CD14-positive monocyte (primary cell): ENCODE data around the gene TCP11. TPM values are rescaled to one million over a fixed set of nuclear protein-coding genes. Genes with fewer than 3 reads are reported as not detected.

ENCODE experiments used
- DNase-seq, 3 donors: peaks; one replicate each; pipeline ENCODE4 v3.0.0-alpha.2; 2011 to 2022
- H2AFZ ChIP-seq: 2 replicates; pipeline ENCODE4 v1.6.0; 2012; ENCODE audit warnings: mild to moderate bottlenecking, low read depth, low read length, inconsistent platforms; ENCODE audit not compliant: insufficient read depth, poor library complexity, severe bottlenecking
- H3K27ac ChIP-seq, 2 donors: 1 replicate in 1 of 2; 2 replicates in 1 of 2; pipeline ENCODE4 v1.5.1; 2012 to 2013; ENCODE audit warnings: low read length in 2 of 2, control low read depth in 1 of 2, inconsistent platforms in 1 of 2, low read depth in 1 of 2, mild to moderate bottlenecking in 1 of 2
- H3K27me3 ChIP-seq, 2 donors: one replicate each; pipeline versions ENCODE4 v1.6.0 to v1.6.1; 2011 to 2013; ENCODE audit warnings: low read length in 2 of 2; ENCODE audit not compliant: control insufficient read depth in 2 of 2, insufficient read depth in 2 of 2
- H3K36me3 ChIP-seq, 2 donors: replicated peaks in 1 of 2; 1 replicate in 1 of 2; 2 replicates in 1 of 2; pipeline versions ENCODE4 v1.5.1 to v1.6.1; 2012 to 2013; ENCODE audit warnings: low read length in 2 of 2, control low read depth in 1 of 2, inconsistent platforms in 1 of 2, mild to moderate bottlenecking in 1 of 2; ENCODE audit not compliant: insufficient read depth in 2 of 2, control insufficient read depth in 1 of 2
- H3K4me1 ChIP-seq, 2 donors: 1 replicate in 1 of 2; 2 replicates in 1 of 2; pipeline versions ENCODE4 v1.5.1 to v1.6.1; 2012 to 2013; ENCODE audit warnings: low read length in 2 of 2, control low read depth in 1 of 2, inconsistent platforms in 1 of 2, mild to moderate bottlenecking in 1 of 2, moderate library complexity in 1 of 2; ENCODE audit not compliant: insufficient read depth in 2 of 2, control insufficient read depth in 1 of 2
- H3K4me2 ChIP-seq: replicated peaks from 2 replicates; pipeline ENCODE3; 2012; ENCODE audit warnings: low read length, moderate library complexity, mild to moderate bottlenecking; ENCODE audit not compliant: poor library complexity, severe bottlenecking; ENCODE audit errors: extremely low read depth
- H3K4me3 ChIP-seq, 3 experiments: fragments of 200-600 bp in 1 of 3; sonication (generic) in 1 of 3; replicated peaks in 1 of 3; 1 replicate in 2 of 3; 2 replicates in 1 of 3; pipeline ENCODE4 v1.5.1; 2011 to 2013; ENCODE audit warnings: low read length in 3 of 3, mild to moderate bottlenecking in 3 of 3, control low read depth in 2 of 3, low read depth in 2 of 3, inconsistent platforms in 1 of 3, moderate library complexity in 1 of 3
- H3K79me2 ChIP-seq: 2 replicates; pipeline ENCODE4 v1.6.0; 2012; ENCODE audit warnings: mild to moderate bottlenecking, control low read depth, inconsistent platforms, low read length, moderate library complexity; ENCODE audit not compliant: insufficient read depth
- H3K9ac ChIP-seq: 2 replicates; pipeline ENCODE4 v1.6.0; 2017; ENCODE audit warnings: low read length, mild to moderate bottlenecking; ENCODE audit not compliant: insufficient read depth, poor library complexity, severe bottlenecking
- H3K9me3 ChIP-seq, 2 donors: replicated peaks in 1 of 2; 1 replicate in 1 of 2; 2 replicates in 1 of 2; pipeline versions ENCODE4 v1.5.1 to v1.6.1; 2012 to 2013; ENCODE audit warnings: low read length in 2 of 2, control low read depth in 1 of 2; ENCODE audit not compliant: control insufficient read depth in 1 of 2, insufficient read depth in 1 of 2
- H4K20me1 ChIP-seq: 2 replicates; pipeline ENCODE4 v1.6.0; 2012; ENCODE audit warnings: mild to moderate bottlenecking, low read length, control low read depth, moderate library complexity; ENCODE audit not compliant: insufficient read depth
- H3K27ac Mint-ChIP-seq, 7 donors: one replicate each; pipeline ENCODE4 v1.8.0; 2020; ENCODE audit warnings: mild to moderate bottlenecking in 7 of 7, mixed read lengths in 7 of 7, moderate library complexity in 6 of 7, inconsistent platforms in 2 of 7
- H3K27me3 Mint-ChIP-seq, 3 donors: one replicate each; pipeline ENCODE4 v1.8.0; 2021 to 2022; ENCODE audit warnings: low read depth in 3 of 3, mild to moderate bottlenecking in 3 of 3, mixed read lengths in 3 of 3, moderate library complexity in 3 of 3, inconsistent platforms in 1 of 3
- H3K36me3 Mint-ChIP-seq, 2 donors: one replicate each; pipeline ENCODE4 v1.8.0; 2020; ENCODE audit warnings: mixed read lengths in 2 of 2, inconsistent platforms in 1 of 2, mild to moderate bottlenecking in 1 of 2
- H3K4me1 Mint-ChIP-seq: one replicate; pipeline ENCODE4 v1.8.0; 2020; ENCODE audit warnings: mild to moderate bottlenecking, mixed read lengths
- H3K4me3 Mint-ChIP-seq, 2 donors: one replicate each; pipeline ENCODE4 v1.8.0; 2020; ENCODE audit warnings: mild to moderate bottlenecking in 2 of 2, mixed read lengths in 2 of 2, moderate library complexity in 1 of 2
- H3K9me3 Mint-ChIP-seq, 7 donors: one replicate each; pipeline ENCODE4 v1.8.0; 2020 to 2022; ENCODE audit warnings: mixed read lengths in 7 of 7, mild to moderate bottlenecking in 6 of 7, moderate library complexity in 6 of 7, inconsistent platforms in 2 of 7
- CTCF ChIP-seq: fragments of 200-600 bp; IDR thresholded peaks from one replicate; pipeline ENCODE4 v1.8.0; 2022; ENCODE audit warnings: antibody characterized with exemption, mild to moderate bottlenecking
- WGBS: methylation state at CpG from one replicate; pipeline ENCODE4 v1.1.5; 2013; ENCODE audit warnings: missing lambda C conversion rate; ENCODE audit not compliant: insufficient coverage; 5-methylcytosine and 5-hydroxymethylcytosine counted together
- intact Hi-C, 2 donors: fragments of 100-400 bp; cut with micrococcal nuclease; formaldehyde crosslinking; loops; one replicate each; pipeline versions ENCODE4 v1.15.0 to v1.15.1; 2023
- polyA plus RNA-seq, 3 donors: library from polyadenylated mRNA; depleted of rRNA in 1 of 3; unstranded in 2 of 3; stranded (reverse) in 1 of 3; fragments of 300-500 nt in 2 of 3; fragments of >200 nt in 1 of 3; fragmentation: Illumina TruSeq in 2 of 3; gene quantifications; 1 replicate in 2 of 3; 2 replicates in 1 of 3; pipeline ENCODE4 v1.2.3, GENCODE V29; 2012 to 2021

Gene TCP11
- polyA plus RNA-seq, 3 donors = not detected

- Mint-ChIP-seq H3K27ac (peak overlapping the region in 2 of 7 donors; percentile 65 to 68), H3K9me3 (peaks cover 0 to 1% (median 0%) of the 10 kb centered on the region in 7 donors), H3K4me1 (peaks cover 7% of the 10 kb centered on the region), H3K27me3 (peaks cover 0 to 5% (median 0%) of the 10 kb centered on the region in 3 donors), H3K36me3 (peaks cover 85 to 95% of the 10 kb centered on the region in 2 donors), H3K4me3 (no peak overlapping the region)
- intact Hi-C loops = no loop called here
- H2AFZ ChIP-seq = no peak overlapping the region
- no peak for DNase-seq
- H3K27me3 ChIP-seq = no peaks in the 10 kb centered on the region
- peaks cover 5% of the 10 kb centered on the region for H4K20me1 ChIP-seq
- H3K4me3 ChIP-seq = no peak overlapping the region
- H3K9me3 ChIP-seq = no peaks in the 10 kb centered on the region
- no peak overlapping the region for H3K27ac ChIP-seq
- H3K4me1 ChIP-seq = peaks cover 4% of the 10 kb centered on the region in 2 donors
- H3K9ac ChIP-seq = no peak overlapping the region
- TF ChIP-seq CTCF = no peak
- peaks cover 90 to 98% of the 10 kb centered on the region in 2 donors for H3K36me3 ChIP-seq
- H3K4me2 ChIP-seq = no peak overlapping the region
- 100% methylated on average over 3 of the region's 12 CpGs for WGBS
- no peaks in the 10 kb centered on the region for H3K79me2 ChIP-seq
Observed at GRCh38 chr6:35086636-35087360, 54.3 kb downstream of the TCP11 start.

- H3K9me3 ChIP-seq = no peaks in the 10 kb centered on the region
- H4K20me1 ChIP-seq = peaks cover 10% of the 10 kb centered on the region
- Mint-ChIP-seq H3K9me3 (peaks cover 0 to 1% (median 0%) of the 10 kb centered on the region in 7 donors), H3K36me3 (peaks cover 83 to 96% of the 10 kb centered on the region in 2 donors), H3K4me1 (peaks cover 12% of the 10 kb centered on the region), H3K27ac (peak overlapping the region in 1 of 7 donors; percentile 68), H3K27me3 (peaks cover 0 to 4% (median 0%) of the 10 kb centered on the region in 3 donors), H3K4me3 (no peak overlapping the region)
- peaks cover 9% of the 10 kb centered on the region in 2 donors for H3K4me1 ChIP-seq
- H3K36me3 ChIP-seq = peaks cover 86 to 98% of the 10 kb centered on the region in 2 donors
- intact Hi-C loops = no loop called here
- H3K79me2 ChIP-seq = no peaks in the 10 kb centered on the region
- no peak for DNase-seq
- H3K4me2 ChIP-seq = no peak overlapping the region
- WGBS = 93% methylated on average over 9 of the region's 10 CpGs
- no peak overlapping the region for H3K27ac ChIP-seq
- no peak overlapping the region for H3K4me3 ChIP-seq
- H2AFZ ChIP-seq = no peak overlapping the region
- TF ChIP-seq CTCF = no peak
- H3K27me3 ChIP-seq = no peaks in the 10 kb centered on the region
- H3K9ac ChIP-seq = no peak overlapping the region
Observed at GRCh38 chr6:35086282-35086632, 54.9 kb downstream of the TCP11 start.
